Myocyte (in vitro differentiated cells): ENCODE results near the gene WDCP. TPM values are rescaled to one million over a fixed set of nuclear protein-coding genes. Genes with fewer than 3 reads are reported as not detected.
"Not testable (repeated sequence)": the region's sequence is repeated elsewhere in the genome, so short reads cannot be mapped to it uniquely, and the experiment has no call there.

ENCODE experiments used
- DNase-seq: peaks from one replicate; pipeline ENCODE4 v3.0.0-alpha.2; 2012; ENCODE audit warnings: low read depth
- total RNA-seq: library from RNA; depleted of rRNA; stranded (reverse); fragments of >200 nt; gene quantifications from 2 replicates; pipeline ENCODE4 v1.2.3, GENCODE V29; 2014

WDCP gene
- total RNA-seq, 1 donor from 2014 or later: 11.9 TPM

GRCh38 chr2:24072259-24072658 lies 25.1 kb upstream of the WDCP start:
- DNase-seq: no peak

- DNase-seq: no peak
Observed at GRCh38 chr2:24065341-24065740, 18.1 kb upstream of the WDCP start.

- DNase-seq: no peak
Observed at GRCh38 chr2:24058564-24059271, 11.5 kb upstream of the WDCP start.

GRCh38 chr2:24055750-24056149 lies 8.6 kb upstream of the WDCP start:
- DNase-seq: no peak

GRCh38 chr2:24054366-24055010 lies 7.3 kb upstream of the WDCP start:
- no peak for DNase-seq

GRCh38 chr2:24052951-24053350 lies 5.8 kb upstream of the WDCP start:
- DNase-seq: no peak

GRCh38 chr2:24051833-24052232 lies 4.6 kb upstream of the WDCP start:
- DNase-seq: no peak

GRCh38 chr2:24050041-24050979 lies 3.1 kb upstream of the WDCP start:
- DNase-seq: peak; percentile 15

GRCh38 chr2:24049485-24050021 lies 2.4 kb upstream of the WDCP start, which contains the start of gene FKBP1B:
FKBP1B (plus strand) TSS chr2:24049741; CDS start chr2:24049850, 109 bp downstream.
- peak; percentile 27 for DNase-seq

GRCh38 chr2:24048769-24049484 lies 1.7 kb upstream of the WDCP start:
- DNase-seq: no peak

GRCh38 chr2:24047703-24048033 lies 477 bp upstream of the WDCP start:
- no peak for DNase-seq

- DNase-seq: no peak
Observed at GRCh38 chr2:24046599-24046929, 627 bp downstream of the WDCP start.

- no peak for DNase-seq
Observed at GRCh38 chr2:24045511-24046508, 1.4 kb downstream of the WDCP start.

- DNase-seq: not testable (repeated sequence)
Observed at GRCh38 chr2:24043133-24043532, 4.1 kb downstream of the WDCP start.

GRCh38 chr2:24040511-24040910 lies 6.7 kb downstream of the WDCP start:
- DNase-seq: no peak

- no peak for DNase-seq
Observed at GRCh38 chr2:24038786-24039499, 8.2 kb downstream of the WDCP start.

- DNase-seq: no peak
Observed at GRCh38 chr2:24026233-24026632, 21.0 kb downstream of the WDCP start.

- no peak for DNase-seq
Observed at GRCh38 chr2:24024996-24025663, 22.1 kb downstream of the WDCP start.

GRCh38 chr2:24024018-24024417 lies 23.2 kb downstream of the WDCP start:
- DNase-seq: no peak
